H1 (cell line): Measurements from ENCODE around the gene ERVV-1. TPM values are rescaled to one million over a fixed set of nuclear protein-coding genes. Genes with fewer than 3 reads are reported as not detected.

Experiments
- CTBP2 ChIP-seq: IDR thresholded peaks from 2 replicates; pipeline ENCODE4 v1.7.0; 2011; ENCODE audit warnings: borderline replicate concordance, mild to moderate bottlenecking, moderate library complexity, mixed read lengths, low read length; ENCODE audit not compliant: insufficient read depth, insufficient read length
- CTCF ChIP-seq, 3 experiments: IDR thresholded peaks; 1 replicate in 2 of 3; 2 replicates in 1 of 3; pipeline versions ENCODE4 v1.5.1 to v1.6.1; 2011; ENCODE audit warnings: low read length in 3 of 3, mild to moderate bottlenecking in 3 of 3, inconsistent platforms in 2 of 3, low read depth in 1 of 3, moderate library complexity in 1 of 3; ENCODE audit not compliant: insufficient read depth in 1 of 3; ENCODE audit errors: control extremely low read depth in 1 of 3
- E2F6 ChIP-seq: IDR thresholded peaks from 2 replicates; pipeline ENCODE4 v1.6.1; 2012; ENCODE audit warnings: inconsistent platforms
- GABPA ChIP-seq: IDR thresholded peaks from 2 replicates; pipeline ENCODE4 v1.6.1; 2011; ENCODE audit warnings: mild to moderate bottlenecking, low read length, moderate library complexity, borderline replicate concordance; ENCODE audit not compliant: insufficient read depth
- HDAC6 ChIP-seq: IDR thresholded peaks from one replicate; pipeline ENCODE4 v1.7.1; 2012; ENCODE audit warnings: low read depth, mild to moderate bottlenecking, inconsistent platforms, low read length, moderate library complexity
- JUN ChIP-seq: IDR thresholded peaks from 2 replicates; pipeline ENCODE4 v1.6.1; 2011; ENCODE audit warnings: low read depth, mild to moderate bottlenecking, improper control_type of control experiment, low read length
- MAFK ChIP-seq: IDR thresholded peaks from 2 replicates; pipeline ENCODE4 v1.6.1; 2012; ENCODE audit warnings: low read depth, mild to moderate bottlenecking, improper control_type of control experiment, low read length
- POU5F1 ChIP-seq: IDR thresholded peaks from 2 replicates; pipeline ENCODE4 v1.6.1; 2011; ENCODE audit warnings: low read depth, mild to moderate bottlenecking, low read length, moderate library complexity
- RBBP5 ChIP-seq: IDR thresholded peaks from 2 replicates; pipeline ENCODE4 v1.7.1; 2012; ENCODE audit warnings: low read depth, mild to moderate bottlenecking, inconsistent platforms, low read length, moderate library complexity, borderline replicate concordance
- RFX5 ChIP-seq: IDR thresholded peaks from 2 replicates; pipeline ENCODE4 v1.6.1; 2011; ENCODE audit warnings: low read depth, low read length, improper control_type of control experiment, borderline replicate concordance
- ZNF274 ChIP-seq: IDR thresholded peaks from 2 replicates; pipeline ENCODE4 v1.7.0; 2012; ENCODE audit warnings: low read length, borderline replicate concordance; ENCODE audit errors: extremely low read depth
- polyA plus RNA-seq, 7 experiments: library from polyadenylated mRNA; depleted of rRNA in 3 of 7; stranded (reverse) in 5 of 7; unstranded in 2 of 7; fragments of >200 nt in 5 of 7; fragments of 200-250 nt in 2 of 7; gene quantifications; 1 replicate in 5 of 7; 2 replicates in 1 of 7; 4 replicates in 1 of 7; pipeline versions ENCODE4 v1.2.1 to v1.2.3, GENCODE V29; 2011 to 2013; ENCODE audit warnings: missing spikeins in 2 of 7, mixed read lengths in 2 of 7
- total RNA-seq: library from RNA; stranded (reverse); fragmentation: NEBNext Ultra II Directional; extraction: Animal tissue kit (Norgen Biotek cat#: 25700); gene quantifications from 2 replicates; pipeline ENCODE4 v1.2.1, GENCODE V29; 2021
- TF ChIP-seq, protein P1 (sequence below): IDR thresholded peaks from 2 replicates; pipeline ENCODE4 v1.6.1; 2011; ENCODE audit warnings: low read depth, mild to moderate bottlenecking, low read length; ENCODE audit not compliant: insufficient read depth

Gene ERVV-1
- total and polyA plus RNA-seq, 2 of the 8 experiments (the other 6 are each of a cell fraction or from before 2014, with no cell fraction given): not detected

DNA sequence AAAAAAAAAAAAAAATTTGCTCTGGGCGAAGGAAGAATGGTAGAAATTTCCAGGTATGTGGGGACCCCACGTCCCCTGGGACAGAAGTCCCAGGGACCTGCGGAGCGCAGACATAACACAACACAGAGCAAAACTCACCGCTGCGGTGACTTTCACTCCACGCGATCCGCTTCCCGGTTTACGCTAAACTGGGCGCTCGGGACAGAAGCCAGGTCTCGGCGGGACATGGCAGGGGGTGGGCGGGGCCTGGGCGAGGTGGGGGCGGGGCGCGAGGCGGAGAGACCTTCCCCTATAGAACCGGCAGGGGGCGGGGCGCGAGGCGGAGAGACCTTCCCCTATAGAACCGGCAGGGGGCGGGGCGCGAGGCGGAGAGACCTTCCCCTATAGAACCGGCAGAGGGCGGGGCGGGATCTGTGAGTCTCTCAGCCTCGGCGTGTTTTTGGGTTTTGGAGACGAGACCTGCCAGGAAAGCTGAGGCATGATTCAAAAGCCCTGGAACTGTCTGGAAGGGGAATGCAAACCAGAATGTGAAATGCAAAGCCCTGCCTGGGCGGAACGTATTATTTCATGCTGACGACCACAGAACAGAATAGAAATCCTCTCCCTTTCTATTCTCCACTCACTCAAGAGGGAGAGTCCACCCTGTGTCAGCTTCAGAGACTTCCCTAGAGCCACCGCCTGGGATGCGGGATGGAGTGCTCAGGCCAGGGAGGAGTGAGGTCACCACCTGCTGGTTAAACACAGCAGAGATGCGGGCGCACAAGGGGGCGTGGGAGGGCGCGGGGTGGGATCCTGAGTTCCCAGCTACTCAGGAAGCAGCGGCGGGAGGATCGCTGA is 20.2 kb upstream of the ERVV-1 start (continued):
- TF ChIP-seq, protein P1, sequence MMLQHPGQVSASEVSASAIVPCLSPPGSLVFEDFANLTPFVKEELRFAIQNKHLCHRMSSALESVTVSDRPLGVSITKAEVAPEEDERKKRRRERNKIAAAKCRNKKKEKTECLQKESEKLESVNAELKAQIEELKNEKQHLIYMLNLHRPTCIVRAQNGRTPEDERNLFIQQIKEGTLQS: no peak
- TF ChIP-seq MAFK (no peak), ZNF274 (no peak), JUN (no peak), RBBP5 (0 out of 2 replicates have a peak, but pooled peaks have one; percentile 29), POU5F1 (no peak), GABPA (no peak), E2F6 (no peak), RFX5 (no peak), HDAC6 (no peak), CTBP2 (no peak), CTCF (IDR thresholded peaks at IDR 0.05; ENCODE audit: control extremely low read depth in 1 of 3, insufficient read depth in 1 of 3, low read depth in 1 of 3, low read length in 3 of 3) (peak; percentile 22 to 76 (median 52))
- TF ChIP-seq, all 59 proteins: peak for 5
